ENCODE measurements around the gene RTCA. TPM values are rescaled to one million over a fixed set of nuclear protein-coding genes. Genes with fewer than 3 reads are reported as not detected.

The RTCA gene
- total RNA-seq (10 to 100 TPM; 31.4 to 54.6 (median 36.3) TPM), polyA plus RNA-seq (10 to 100 TPM; 21.3 to 40.0 TPM)
- long read RNA-seq, donor 1, transcript RTCA-203 (11 exons, 2,535 nt): major isoform, 65 of 77 reads
- long read RNA-seq, donor 1, partial matches to known transcripts: 3 of 77 reads
- long read RNA-seq, donor 1, other reads (novel, unspliced or antisense): 8 of 77 reads
- long read RNA-seq, donor 2, transcript RTCA-203 (11 exons, 2,535 nt): major isoform, 258 of 289 reads
- long read RNA-seq, donor 2, partial matches to known transcripts: 1 of 289 reads
- long read RNA-seq, donor 2, other reads (novel, unspliced or antisense): 26 of 289 reads
- long read RNA-seq, donor 3, transcript RTCA-203 (11 exons, 2,535 nt): major isoform, 58 of 62 reads
- long read RNA-seq, donor 3, partial matches to known transcripts: 0 of 62 reads
- long read RNA-seq, donor 3, other reads (novel, unspliced or antisense): 4 of 62 reads

GRCh38 chr1:100265931-100266740 is at the start of gene RTCA:
Gene RTCA (plus strand): TSS chr1:100266216. CDS start chr1:100266376, 160 bp downstream.
- peak within 1 kb of the TSS; percentile 39 to 92 (median 82) for H3K27ac ChIP-seq
- ATAC-seq (peak; percentile 98 to 100 (median 99)), DNase-seq (peak; percentile 96 to 99 (median 98))
- TF ChIP-seq POLR2A (IDR thresholded peaks at IDR 0.05) (peak; percentile 14 to 93), CTCF (IDR thresholded peaks at IDR 0.05) (peak in 1 of 12 donors; percentile 27)
- peak within 1 kb of the TSS; percentile 62 to 99 (median 82) for H3K4me3 ChIP-seq
- H3K4me1 ChIP-seq: peaks cover 0 to 35% (median 23%) of the 10 kb centered on the region in 12 donors
- WGBS, 4 donors: 0 to 1% (median 0%) methylated on average over 24 to 53 of the region's 53 CpGs
- intact Hi-C loops (cut with DNase I): loop anchor here in 8 of 10 donors (1.0 to 10.0 kb wide), 8 partner anchors 86 to 459 kb away; partner anchors contain the start of genes CDC14A (in 6 of the 8), TRMT13 (in 2 of the 8) and SASS6 (in 1 of the 8)
- H3K27me3 ChIP-seq: no peaks in the 10 kb centered on the region
- H3K36me3 ChIP-seq: peaks cover 0 to 40% (median 34%) of the 10 kb centered on the region in 9 donors
- peaks cover 0 to 4% (median 0%) of the 10 kb centered on the region in 12 donors for H3K9me3 ChIP-seq

- TF ChIP-seq POLR2A (IDR thresholded peaks at IDR 0.05): no peak
- TF ChIP-seq CTCF (IDR thresholded peaks at IDR 0.05): no peak
- H3K27ac ChIP-seq: peak overlapping the region in 9 of 12 donors; percentile 46 to 74 (median 54)
- H3K9me3 ChIP-seq: no peaks in the 10 kb centered on the region
- WGBS, 4 donors: 48 to 58% (median 51%) methylated on average over 2 of the region's 2 CpGs
- DNase-seq (peak in 4 of 5 donors; percentile 39 to 73 (median 62)), ATAC-seq (peak; percentile 92 to 97 (median 95))
- H3K4me1 ChIP-seq: peaks cover 0 to 10% (median 0%) of the 10 kb centered on the region in 12 donors
- intact Hi-C loops (cut with DNase I): no loop called here
- no peaks in the 10 kb centered on the region for H3K27me3 ChIP-seq
- H3K4me3 ChIP-seq: no peak overlapping the region
- H3K36me3 ChIP-seq: peaks cover 0 to 66% (median 54%) of the 10 kb centered on the region in 9 donors
These were observed 48.2 kb upstream of the RTCA start for GRCh38 chr1:100217834-100218233.

- Histone ChIP-seq H3K4me3 (no peak overlapping the region), H3K27ac (no peak overlapping the region), H3K4me1 (peaks cover 0 to 10% (median 0%) of the 10 kb centered on the region in 12 donors), H3K27me3 (no peaks in the 10 kb centered on the region), H3K9me3 (no peaks in the 10 kb centered on the region), H3K36me3 (peaks cover 0 to 55% (median 44%) of the 10 kb centered on the region in 9 donors)
- 74 to 94% (median 83%) methylated on average over 5 to 6 of the region's 6 CpGs for WGBS, 4 donors
- DNase-seq: no peak
- no peak for ATAC-seq
- intact Hi-C loops (cut with DNase I): no loop called here
- TF ChIP-seq CTCF (IDR thresholded peaks at IDR 0.05): no peak
- no peak for TF ChIP-seq POLR2A (IDR thresholded peaks at IDR 0.05)
These were observed 46.6 kb upstream of the RTCA start for GRCh38 chr1:100219457-100219856.

All from heart left ventricle (tissue), 16 donors.